ENCODE data around the gene THEMIS. TPM values are rescaled to one million over a fixed set of nuclear protein-coding genes. Genes with fewer than 3 reads are reported as not detected.

Gene THEMIS
- total RNA-seq, 2 donors from 2014 or later = 0.40 to 1.6 TPM

DNA sequence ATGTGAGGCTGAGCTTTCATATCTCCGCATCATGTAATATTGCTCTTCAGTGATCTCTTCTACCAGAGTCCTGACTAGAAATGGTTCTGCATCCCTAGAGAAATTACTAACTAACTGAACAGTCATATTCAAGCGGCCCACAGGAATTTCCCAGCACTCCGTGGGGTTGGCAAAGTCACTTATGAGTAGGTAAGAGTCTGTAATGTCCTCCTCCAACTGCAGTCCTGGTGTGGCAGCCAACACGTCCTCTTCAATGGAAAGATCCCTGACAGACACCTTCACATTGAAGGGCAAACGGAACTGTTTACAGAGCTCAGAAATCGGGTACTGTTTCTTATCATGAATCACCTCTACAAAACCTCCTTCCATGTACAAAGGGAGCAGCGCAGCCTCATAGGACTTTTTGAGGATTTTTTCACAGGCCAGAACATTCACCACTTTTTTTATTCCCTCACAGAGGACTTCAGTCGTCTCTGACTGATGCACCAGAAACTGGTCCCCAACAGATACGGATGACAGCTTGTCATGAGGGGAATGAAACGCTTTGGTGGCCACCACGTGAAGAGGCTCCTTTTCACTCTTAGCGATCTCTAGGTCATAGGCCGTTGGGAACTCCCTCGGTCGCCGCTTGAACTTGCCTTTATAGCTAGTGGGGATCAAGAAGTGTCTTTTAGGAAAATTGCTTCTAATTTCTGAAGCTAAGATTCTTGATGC lies 87.7 kb downstream of the THEMIS start:
- no peak for DNase-seq (ENCODE audit: low spot score)
- H3K9me3 ChIP-seq = no peaks in the 10 kb centered on the region
- H3K4me3 ChIP-seq = no peak overlapping the region
- H3K27ac ChIP-seq = no peak overlapping the region
- TF ChIP-seq POLR2A (IDR thresholded peaks at IDR 0.05) (no peak), POLR2AphosphoS5 (IDR thresholded peaks at IDR 0.05) (no peak), CTCF (IDR thresholded peaks at IDR 0.05) (no peak)
- H3K4me1 ChIP-seq (replicated peaks) = no peaks in the 10 kb centered on the region
- WGBS = 91% methylated on average over 16 of the region's 16 CpGs
- intact Hi-C loops (cut with DNase I) = no loop called here
- H3K36me3 ChIP-seq = no peaks in the 10 kb centered on the region
- no peaks in the 10 kb centered on the region for H3K27me3 ChIP-seq (replicated peaks; ENCODE audit: insufficient read depth)

DNA sequence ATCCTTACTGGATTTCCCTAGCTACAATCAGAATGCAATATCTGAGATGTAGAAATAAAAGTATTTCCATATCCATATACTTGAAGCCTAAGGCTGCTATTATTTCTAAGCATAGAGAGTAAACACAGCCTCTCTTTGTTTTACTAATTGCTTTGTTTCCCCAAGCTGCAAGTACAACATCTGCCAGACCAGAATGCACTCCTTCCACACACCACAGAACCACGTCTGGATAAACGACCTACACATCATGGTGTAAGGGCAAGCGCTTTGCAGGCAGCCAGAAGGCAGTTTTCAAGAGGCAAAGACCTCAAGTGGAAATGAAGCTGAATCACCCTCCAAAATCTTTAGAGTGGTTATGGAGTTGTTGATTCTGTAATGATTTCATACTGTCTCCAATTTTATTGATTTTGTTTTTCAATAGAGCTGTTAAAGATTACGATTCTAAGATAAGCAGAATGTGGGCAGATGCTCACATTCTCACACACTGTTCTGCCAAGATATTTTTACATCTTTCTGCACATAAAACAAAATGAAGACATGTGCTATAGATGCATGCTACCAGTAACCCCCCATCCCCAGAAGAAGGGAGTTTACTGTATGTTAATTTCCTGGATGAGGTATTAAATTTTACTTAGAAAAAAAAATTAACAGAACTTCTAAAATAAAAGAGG lies 88.8 kb downstream of the THEMIS start:
- DNase-seq (ENCODE audit: low spot score) = no peak
- 35% methylated on average over 4 of the region's 4 CpGs for WGBS
- no peaks in the 10 kb centered on the region for H3K9me3 ChIP-seq
- H3K27ac ChIP-seq = no peak overlapping the region
- intact Hi-C loops (cut with DNase I) = no loop called here
- no peaks in the 10 kb centered on the region for H3K4me1 ChIP-seq (replicated peaks)
- no peaks in the 10 kb centered on the region for H3K36me3 ChIP-seq
- H3K4me3 ChIP-seq = no peak overlapping the region
- no peaks in the 10 kb centered on the region for H3K27me3 ChIP-seq (replicated peaks; ENCODE audit: insufficient read depth)
- TF ChIP-seq CTCF (IDR thresholded peaks at IDR 0.05) = no peak
- TF ChIP-seq POLR2AphosphoS5 (IDR thresholded peaks at IDR 0.05) = no peak
- no peak for TF ChIP-seq POLR2A (IDR thresholded peaks at IDR 0.05)

DNA sequence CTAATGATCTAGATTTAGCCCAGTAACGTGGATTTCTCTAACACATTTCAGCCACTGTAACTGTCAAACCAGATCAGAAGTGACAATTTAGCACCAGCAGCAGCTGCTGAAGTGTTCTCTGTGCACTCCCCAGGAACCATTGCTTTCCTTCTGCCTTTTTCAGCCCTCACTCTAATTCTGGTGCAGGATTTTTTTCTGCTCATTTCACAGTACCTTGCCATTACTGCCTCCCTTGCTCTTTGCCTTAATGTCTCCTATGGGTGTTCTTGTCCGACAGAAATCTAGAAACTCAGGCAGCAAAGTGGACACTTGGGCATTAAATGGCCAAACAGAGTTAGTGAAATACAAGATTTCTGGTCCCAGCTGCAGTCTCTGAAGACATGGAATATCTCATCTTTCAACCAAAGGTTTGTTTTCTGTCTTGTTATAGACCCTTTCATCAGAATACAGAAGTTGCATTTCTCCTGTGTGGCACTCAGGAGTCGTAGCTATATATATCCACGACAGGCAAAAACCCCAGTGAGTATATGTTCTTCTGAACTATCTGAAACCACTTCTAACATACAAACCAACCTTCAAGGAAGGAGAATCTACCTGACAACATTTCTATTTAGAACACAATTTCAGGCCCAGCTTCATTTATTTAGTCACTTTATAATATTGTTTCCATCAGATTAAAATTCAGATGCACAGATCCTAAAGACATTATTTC lies 92.9 kb downstream of the THEMIS start:
- no peak for TF ChIP-seq POLR2A (IDR thresholded peaks at IDR 0.05)
- TF ChIP-seq POLR2AphosphoS5 (IDR thresholded peaks at IDR 0.05) = no peak
- no peak for TF ChIP-seq CTCF (IDR thresholded peaks at IDR 0.05)
- DNase-seq (ENCODE audit: low spot score) = no peak

DNA sequence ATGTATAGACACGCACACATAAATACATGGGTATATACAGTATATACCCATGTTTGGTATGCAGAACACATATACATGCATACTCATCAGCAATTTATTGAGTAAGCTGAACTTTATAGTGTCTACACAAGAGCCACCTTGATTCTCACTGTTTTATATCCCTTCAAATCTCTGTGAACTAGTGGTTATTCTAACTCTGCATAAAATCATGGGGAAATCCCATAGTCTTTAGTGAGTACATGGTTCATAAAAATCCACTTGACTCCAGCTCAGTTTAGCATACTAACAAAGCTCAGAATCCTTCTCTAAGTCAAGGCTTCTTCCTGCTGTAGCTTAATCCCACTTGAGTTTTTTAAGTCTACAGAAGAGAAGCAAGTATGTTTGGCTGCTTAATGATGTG lies 104.1 kb downstream of the THEMIS start:
- no peak for DNase-seq (ENCODE audit: low spot score)
- no peak overlapping the region for H3K4me3 ChIP-seq
- H3K9me3 ChIP-seq = no peaks in the 10 kb centered on the region
- no peaks in the 10 kb centered on the region for H3K27me3 ChIP-seq (replicated peaks; ENCODE audit: insufficient read depth)
- intact Hi-C loops (cut with DNase I) = no loop called here
- no peak for TF ChIP-seq POLR2AphosphoS5 (IDR thresholded peaks at IDR 0.05)
- no peak for TF ChIP-seq CTCF (IDR thresholded peaks at IDR 0.05)
- TF ChIP-seq POLR2A (IDR thresholded peaks at IDR 0.05) = no peak
- WGBS = 100% methylated on average over 1 of the region's 1 CpG
- no peak overlapping the region for H3K27ac ChIP-seq
- no peaks in the 10 kb centered on the region for H3K36me3 ChIP-seq
- no peaks in the 10 kb centered on the region for H3K4me1 ChIP-seq (replicated peaks)

More for the DNA sequence above, 92.9 kb downstream of the THEMIS start:
- no peak overlapping the region for H3K27ac ChIP-seq
- no peak overlapping the region for H3K4me3 ChIP-seq
- H3K27me3 ChIP-seq (replicated peaks; ENCODE audit: insufficient read depth) = no peaks in the 10 kb centered on the region
- intact Hi-C loops (cut with DNase I) = no loop called here
- WGBS = 93% methylated on average over 4 of the region's 4 CpGs
- no peaks in the 10 kb centered on the region for H3K9me3 ChIP-seq
- no peaks in the 10 kb centered on the region for H3K36me3 ChIP-seq
- no peaks in the 10 kb centered on the region for H3K4me1 ChIP-seq (replicated peaks)

All from prostate gland (tissue), 2 donors.